Neuronal stem cell (in vitro differentiated cells): ENCODE results near the gene MAPKAPK3.

Experiments used
- DNase-seq: peaks from one replicate; pipeline ENCODE4 v3.0.0-alpha.2; 2013; ENCODE audit warnings: low spot score
- H2AFZ ChIP-seq: one replicate; pipeline ENCODE4 v1.6.1; 2013; ENCODE audit warnings: mild to moderate bottlenecking, low read length, inconsistent platforms
- H2AK5ac ChIP-seq: 2 replicates; pipeline ENCODE4 v1.6.1; 2013; ENCODE audit warnings: low read depth, mild to moderate bottlenecking, inconsistent platforms, low read length, moderate library complexity, mixed read lengths
- H2BK120ac ChIP-seq: 2 replicates; pipeline ENCODE4 v1.6.1; 2013; ENCODE audit warnings: low read depth, mild to moderate bottlenecking, inconsistent platforms, low read length, moderate library complexity, mixed read lengths
- H2BK12ac ChIP-seq: one replicate; pipeline ENCODE4 v1.6.1; 2013; ENCODE audit warnings: low read length, inconsistent platforms
- H2BK15ac ChIP-seq: 2 replicates; pipeline ENCODE4 v1.6.1; 2013; ENCODE audit warnings: mild to moderate bottlenecking, low read length, inconsistent platforms, mixed read lengths
- H2BK5ac ChIP-seq: one replicate; pipeline ENCODE4 v1.6.1; 2013; ENCODE audit warnings: inconsistent platforms, mild to moderate bottlenecking, low read length, moderate library complexity
- H3K14ac ChIP-seq: one replicate; pipeline ENCODE4 v1.6.1; 2013; ENCODE audit warnings: low read length, inconsistent platforms
- H3K18ac ChIP-seq: 2 replicates; pipeline ENCODE4 v1.6.1; 2013; ENCODE audit warnings: low read length, inconsistent platforms
- H3K23ac ChIP-seq: 2 replicates; pipeline ENCODE4 v1.6.1; 2013; ENCODE audit warnings: low read depth, mild to moderate bottlenecking, mixed read lengths, low read length, inconsistent platforms; ENCODE audit not compliant: poor library complexity
- H3K27ac ChIP-seq: replicated peaks from 3 replicates; pipeline ENCODE4 v1.5.1; 2013; ENCODE audit warnings: low read length, inconsistent platforms
- H3K27me3 ChIP-seq, 3 experiments: 2 replicates each; pipeline ENCODE4 v1.6.1; 2013; ENCODE audit warnings: low read length in 3 of 3, mild to moderate bottlenecking in 2 of 3, inconsistent platforms in 1 of 3, low read depth in 1 of 3, mixed read lengths in 1 of 3, moderate library complexity in 1 of 3; ENCODE audit not compliant: control insufficient read depth in 3 of 3, insufficient read depth in 3 of 3
- H3K36me3 ChIP-seq, 2 donors: replicated peaks in 1 of 2; 2 replicates each; pipeline ENCODE4 v1.6.1; 2013; ENCODE audit warnings: low read length in 2 of 2; ENCODE audit not compliant: control insufficient read depth in 2 of 2, insufficient read depth in 2 of 2
- H3K4ac ChIP-seq: 2 replicates; pipeline ENCODE4 v1.6.1; 2013; ENCODE audit warnings: inconsistent platforms, mild to moderate bottlenecking, low read length, moderate library complexity
- H3K4me1 ChIP-seq, 2 donors: 1 replicate in 1 of 2; 2 replicates in 1 of 2; pipeline ENCODE4 v1.6.1; 2013; ENCODE audit warnings: low read length in 2 of 2, low read depth in 1 of 2; ENCODE audit not compliant: control insufficient read depth in 2 of 2, insufficient read depth in 1 of 2
- H3K4me2 ChIP-seq: one replicate; pipeline ENCODE4 v1.6.1; 2013; ENCODE audit warnings: mild to moderate bottlenecking, low read length, inconsistent platforms; ENCODE audit not compliant: insufficient read depth, poor library complexity, severe bottlenecking
- H3K4me3 ChIP-seq, 2 donors: 2 replicates each; pipeline ENCODE4 v1.5.1; 2013; ENCODE audit warnings: low read length in 2 of 2, mild to moderate bottlenecking in 2 of 2, inconsistent platforms in 1 of 2, moderate library complexity in 1 of 2
- H3K79me1 ChIP-seq: one replicate; pipeline ENCODE4 v1.6.1; 2013; ENCODE audit warnings: low read depth, mild to moderate bottlenecking, inconsistent platforms, low read length, moderate library complexity
- H3K9ac ChIP-seq: one replicate; pipeline ENCODE4 v1.6.1; 2013; ENCODE audit warnings: mild to moderate bottlenecking, low read depth, low read length, inconsistent platforms; ENCODE audit not compliant: poor library complexity
- H3K9me3 ChIP-seq, 2 donors: replicated peaks in 1 of 2; 2 replicates each; pipeline versions ENCODE3 to v1.6.1; 2013; ENCODE audit warnings: low read length in 2 of 2, mild to moderate bottlenecking in 2 of 2, inconsistent platforms in 1 of 2, low read depth in 1 of 2, mixed read lengths in 1 of 2, moderate library complexity in 1 of 2; ENCODE audit not compliant: control insufficient read depth in 2 of 2, insufficient read depth in 1 of 2
- H4K8ac ChIP-seq: one replicate; pipeline ENCODE4 v1.6.1; 2013; ENCODE audit warnings: low read depth, mild to moderate bottlenecking, inconsistent platforms, low read length, moderate library complexity
- H4K91ac ChIP-seq: one replicate; pipeline ENCODE4 v1.6.1; 2013; ENCODE audit warnings: low read length, low read depth, mild to moderate bottlenecking, inconsistent platforms; ENCODE audit not compliant: poor library complexity
- WGBS, 2 donors: extraction: QIAGEN DNeasy Blood & Tissue Kit; methylation state at CpG; one replicate each; pipeline ENCODE4 v1.1.7; 2013; ENCODE audit warnings: missing lambda C conversion rate in 2 of 2, mixed read lengths in 1 of 2; ENCODE audit not compliant: insufficient read length in 2 of 2, insufficient replicate concordance in 1 of 2; ENCODE audit errors: extremely low coverage in 2 of 2; 5-methylcytosine and 5-hydroxymethylcytosine counted together

Gene MAPKAPK3

GRCh38 chr3:50603261-50604109, 13.5 kb upstream of the MAPKAPK3 start:
- peaks cover 2 to 36% of the 10 kb centered on the region in 2 donors for H3K36me3 ChIP-seq
- H3K27ac ChIP-seq, result no peak overlapping the region
- no peak overlapping the region for H2BK120ac ChIP-seq
- H3K4ac ChIP-seq, result no peak overlapping the region
- no peak for DNase-seq
- no peak overlapping the region for H2AK5ac ChIP-seq
- no peak overlapping the region for H2AFZ ChIP-seq
- H3K9me3 ChIP-seq, result no peaks in the 10 kb centered on the region
- no peak overlapping the region for H3K18ac ChIP-seq
- no peak overlapping the region for H3K4me3 ChIP-seq
- no peak overlapping the region for H4K91ac ChIP-seq
- H3K4me1 ChIP-seq, result peaks cover 8 to 15% of the 10 kb centered on the region in 2 donors
- peaks cover 2% of the 10 kb centered on the region for H3K79me1 ChIP-seq
- no peak overlapping the region for H2BK15ac ChIP-seq
- H3K9ac ChIP-seq, result no peak overlapping the region
- no peak overlapping the region for H3K4me2 ChIP-seq
- no peaks in the 10 kb centered on the region for H3K27me3 ChIP-seq
- no peak overlapping the region for H2BK5ac ChIP-seq
- peak overlapping the region; percentile 26 for H3K23ac ChIP-seq
- no peak overlapping the region for H2BK12ac ChIP-seq
- no CpG with 5 or more reads among the region's 4 CpGs for WGBS, 2 donors
- H4K8ac ChIP-seq, result no peak overlapping the region
- no peak overlapping the region for H3K14ac ChIP-seq

GRCh38 chr3:50604110-50604621, 12.8 kb upstream of the MAPKAPK3 start:
- H2AK5ac ChIP-seq, result peak overlapping the region; percentile 49
- DNase-seq, result no peak
- no peak overlapping the region for H3K4me3 ChIP-seq
- H4K91ac ChIP-seq, result no peak overlapping the region
- H3K36me3 ChIP-seq, result peaks cover 2 to 41% of the 10 kb centered on the region in 2 donors
- H2BK120ac ChIP-seq, result no peak overlapping the region
- H3K18ac ChIP-seq, result no peak overlapping the region
- no peak overlapping the region for H4K8ac ChIP-seq
- no peak overlapping the region for H3K27ac ChIP-seq
- no peak overlapping the region for H2BK5ac ChIP-seq
- H3K23ac ChIP-seq, result peak overlapping the region; percentile 26
- H3K9ac ChIP-seq, result no peak overlapping the region
- no peaks in the 10 kb centered on the region for H3K9me3 ChIP-seq
- no CpG with 5 or more reads among the region's 5 CpGs for WGBS, 2 donors
- no peak overlapping the region for H2BK12ac ChIP-seq
- no peak overlapping the region for H3K4ac ChIP-seq
- H2AFZ ChIP-seq, result no peak overlapping the region
- no peaks in the 10 kb centered on the region for H3K27me3 ChIP-seq
- H2BK15ac ChIP-seq, result peak overlapping the region; percentile 55
- H3K4me2 ChIP-seq, result no peak overlapping the region
- peaks cover 2% of the 10 kb centered on the region for H3K79me1 ChIP-seq
- H3K14ac ChIP-seq, result no peak overlapping the region
- H3K4me1 ChIP-seq, result peaks cover 8 to 15% of the 10 kb centered on the region in 2 donors

GRCh38 chr3:50604628-50605588, 12.0 kb upstream of the MAPKAPK3 start:
- Histone ChIP-seq H3K23ac (peak overlapping the region; percentile 23), H3K9ac (peak overlapping the region; percentile 50), H3K4ac (no peak overlapping the region), H3K79me1 (peaks cover under 1% of the 10 kb centered on the region), H3K4me1 (peaks cover 8 to 15% of the 10 kb centered on the region in 2 donors), H3K36me3 (peaks cover 2 to 46% of the 10 kb centered on the region in 2 donors), H4K8ac (no peak overlapping the region), H2BK120ac (no peak overlapping the region), H3K4me2 (no peak overlapping the region), H4K91ac (no peak overlapping the region), H2BK15ac (no peak overlapping the region), H2BK12ac (no peak overlapping the region), H3K27ac (no peak overlapping the region), H3K14ac (no peak overlapping the region), H2AFZ (no peak overlapping the region), H3K27me3 (no peaks in the 10 kb centered on the region), H2AK5ac (no peak overlapping the region), H3K18ac (no peak overlapping the region), H3K4me3 (no peak overlapping the region), H3K9me3 (no peaks in the 10 kb centered on the region), H2BK5ac (no peak overlapping the region)
- no peak for DNase-seq
- no CpG with 5 or more reads among the region's 14 CpGs for WGBS, 2 donors
